LNCaP clone FGC (cell line): Measurements from ENCODE around the gene BUB3.

Experiments
- DNase-seq: peaks from one replicate; pipeline ENCODE4 v3.0.0-alpha.2; 2011; ENCODE audit warnings: low read depth
- H3K4me3 ChIP-seq: 2 replicates; pipeline ENCODE4 v1.5.1; 2011; ENCODE audit warnings: mild to moderate bottlenecking, low read depth, low read length, control low read depth
- TF ChIP-seq, protein P1 (sequence below): IDR thresholded peaks from 2 replicates; pipeline ENCODE4 v1.5.1; 2012; ENCODE audit warnings: mild to moderate bottlenecking; ENCODE audit not compliant: control insufficient read depth, insufficient read depth; ENCODE audit errors: extremely low read depth

BUB3 gene

GRCh38 chr10:123132576-123133477, 21.4 kb upstream of the BUB3 start:
- TF ChIP-seq, protein P1, sequence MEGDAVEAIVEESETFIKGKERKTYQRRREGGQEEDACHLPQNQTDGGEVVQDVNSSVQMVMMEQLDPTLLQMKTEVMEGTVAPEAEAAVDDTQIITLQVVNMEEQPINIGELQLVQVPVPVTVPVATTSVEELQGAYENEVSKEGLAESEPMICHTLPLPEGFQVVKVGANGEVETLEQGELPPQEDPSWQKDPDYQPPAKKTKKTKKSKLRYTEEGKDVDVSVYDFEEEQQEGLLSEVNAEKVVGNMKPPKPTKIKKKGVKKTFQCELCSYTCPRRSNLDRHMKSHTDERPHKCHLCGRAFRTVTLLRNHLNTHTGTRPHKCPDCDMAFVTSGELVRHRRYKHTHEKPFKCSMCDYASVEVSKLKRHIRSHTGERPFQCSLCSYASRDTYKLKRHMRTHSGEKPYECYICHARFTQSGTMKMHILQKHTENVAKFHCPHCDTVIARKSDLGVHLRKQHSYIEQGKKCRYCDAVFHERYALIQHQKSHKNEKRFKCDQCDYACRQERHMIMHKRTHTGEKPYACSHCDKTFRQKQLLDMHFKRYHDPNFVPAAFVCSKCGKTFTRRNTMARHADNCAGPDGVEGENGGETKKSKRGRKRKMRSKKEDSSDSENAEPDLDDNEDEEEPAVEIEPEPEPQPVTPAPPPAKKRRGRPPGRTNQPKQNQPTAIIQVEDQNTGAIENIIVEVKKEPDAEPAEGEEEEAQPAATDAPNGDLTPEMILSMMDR, result peak; percentile 94
- no peak overlapping the region for H3K4me3 ChIP-seq
- DNase-seq, result peak; percentile 50

DNA sequence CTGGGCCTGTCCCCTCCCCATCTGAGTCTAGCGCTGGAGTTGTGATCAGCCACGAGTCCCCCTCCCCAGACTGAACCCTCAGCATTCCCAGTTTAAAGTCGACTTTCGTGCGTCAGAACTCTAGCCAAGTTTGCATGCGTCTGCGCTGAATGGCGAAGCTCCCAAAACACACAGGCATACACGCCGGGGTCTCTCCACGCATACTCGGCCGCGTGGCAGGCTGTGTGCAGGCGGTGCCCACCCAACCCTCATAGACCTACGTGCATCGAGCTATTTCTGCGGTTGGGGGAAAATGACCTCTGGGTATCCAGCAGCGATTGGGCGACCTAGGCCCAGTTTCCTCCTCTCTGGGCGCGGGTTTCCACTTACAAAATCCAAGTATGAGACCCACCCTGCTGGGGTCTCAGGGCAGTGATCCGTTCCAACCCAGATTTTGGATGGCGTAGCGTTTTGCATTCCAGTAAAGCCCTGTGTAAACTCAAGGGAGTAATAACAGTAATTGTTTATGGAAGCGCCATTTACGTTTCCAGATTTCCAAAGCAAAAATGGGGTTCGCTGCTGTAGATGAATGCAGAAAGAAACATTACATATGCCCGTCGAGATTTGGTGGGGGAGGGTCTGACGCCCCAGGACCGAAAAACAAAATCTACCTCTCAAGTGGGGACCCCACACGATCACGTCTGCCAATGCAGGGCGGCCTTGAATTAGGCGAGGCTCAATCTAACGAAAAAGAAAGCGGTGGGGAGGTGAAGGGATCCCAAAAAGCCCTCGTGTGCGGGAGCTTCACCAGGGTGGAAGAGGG, 20.5 kb upstream of the BUB3 start:
- TF ChIP-seq, protein P1, result no peak
- DNase-seq, result no peak
- no peak overlapping the region for H3K4me3 ChIP-seq

DNA sequence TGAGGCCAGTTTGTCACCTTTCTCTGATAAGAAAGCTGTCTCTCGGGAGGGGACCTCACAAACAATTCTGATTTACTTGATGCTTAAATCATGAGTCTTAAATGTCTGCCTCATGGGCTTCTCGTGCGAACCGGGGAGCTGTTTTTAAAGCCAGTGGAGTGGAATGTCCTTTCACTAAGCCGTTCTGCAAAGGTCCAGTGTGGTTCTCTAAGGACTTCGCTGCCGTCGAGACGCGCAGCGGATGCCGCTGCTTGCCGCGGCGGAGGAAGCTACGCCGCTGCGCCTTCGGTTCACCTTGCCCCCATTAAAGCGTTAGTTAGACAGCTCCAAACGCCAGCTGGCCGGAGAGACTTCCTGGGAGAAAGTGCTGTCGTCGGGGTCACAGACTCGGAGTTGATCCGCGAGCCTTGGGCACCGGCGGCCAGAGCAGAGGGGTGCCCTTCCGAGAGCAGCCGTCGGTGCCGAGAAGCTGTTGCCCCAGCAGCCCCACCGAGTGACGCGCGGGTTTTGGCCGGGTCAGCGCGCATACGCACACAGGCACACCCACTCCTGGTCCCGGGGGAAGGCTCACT, 19.8 kb upstream of the BUB3 start:
- no peak for DNase-seq
- H3K4me3 ChIP-seq, result no peak overlapping the region
- TF ChIP-seq, protein P1, result no peak

DNA sequence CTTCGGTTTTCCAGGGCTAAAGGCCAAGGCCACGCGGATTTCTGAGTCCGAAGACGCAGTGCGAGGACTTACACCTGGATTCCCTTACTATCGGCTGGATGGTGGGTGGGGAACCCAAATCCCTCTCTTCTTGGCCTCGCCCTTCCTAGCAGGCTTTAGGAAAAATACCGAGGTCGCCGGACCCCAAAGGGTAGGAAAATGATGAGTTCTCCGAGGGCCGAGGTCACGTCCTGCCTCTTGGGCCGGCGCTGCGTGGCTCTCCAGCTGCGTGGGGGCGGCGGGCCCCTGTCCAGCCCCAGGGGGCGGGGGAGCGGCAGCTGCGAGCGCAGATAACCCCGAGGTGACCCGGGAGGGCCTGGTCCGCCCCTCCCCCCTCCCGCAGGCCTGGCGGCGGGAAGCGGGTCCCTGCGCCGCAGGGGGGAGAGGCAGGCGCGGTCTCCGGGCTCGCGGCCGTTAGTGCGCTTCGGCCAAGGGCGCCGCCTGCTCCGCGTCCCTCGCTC, 19.2 kb upstream of the BUB3 start:
- no peak overlapping the region for H3K4me3 ChIP-seq
- DNase-seq, result no peak
- TF ChIP-seq, protein P1, result no peak

GRCh38 chr10:123135415-123136141, 18.6 kb upstream of the BUB3 start, which contains the start of gene HMX3:
Gene HMX3 (plus strand): TSS chr10:123135970. CDS start chr10:123136051, 81 bp downstream.
- TF ChIP-seq, protein P1, result no peak
- no peak for DNase-seq
- no peak within 1 kb of the TSS for H3K4me3 ChIP-seq

GRCh38 chr10:123136221-123136805, 17.9 kb upstream of the BUB3 start:
- TF ChIP-seq, protein P1, result no peak
- no peak overlapping the region for H3K4me3 ChIP-seq
- no peak for DNase-seq
